GM18867 (cell line): Measurements from ENCODE around the gene AHCTF1.
"Not testable (repeated sequence)": the region's sequence is repeated elsewhere in the genome, so short reads cannot be mapped to it uniquely, and the experiment has no call there.

ENCODE experiments used
- ATAC-seq: cut with Tn5 transposase; IDR thresholded peaks from one replicate; pipeline ENCODE4 v1.9.1; 2021; ENCODE audit warnings: mild to moderate bottlenecking, moderate library complexity; ENCODE audit not compliant: unreplicated experiment

The AHCTF1 gene

DNA sequence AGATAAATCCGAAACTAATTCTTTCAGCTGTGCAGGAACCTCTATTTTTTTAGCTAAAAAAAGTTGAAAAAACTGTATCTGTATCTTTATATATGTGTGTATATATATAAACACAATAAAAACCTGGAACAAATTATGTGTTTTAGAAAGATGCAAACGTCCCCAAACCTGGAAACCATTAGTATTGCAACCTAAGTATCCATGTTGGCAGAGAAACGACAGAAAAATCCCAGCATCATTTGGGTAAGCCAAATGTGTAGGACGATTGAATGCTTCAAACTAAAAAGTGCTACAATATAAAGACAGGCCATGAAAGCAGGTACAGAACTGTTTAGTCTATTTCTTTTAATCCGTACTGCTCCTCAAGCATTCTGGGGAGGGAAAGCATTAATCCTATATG, 87.9 kb downstream of the AHCTF1 start:
- no peak for ATAC-seq

- not testable (repeated sequence) for ATAC-seq
These were observed 91.0 kb downstream of the AHCTF1 start for GRCh38 chr1:246840761-246841160.

GRCh38 chr1:246838118-246838456, 93.7 kb downstream of the AHCTF1 start:
- no peak for ATAC-seq

DNA sequence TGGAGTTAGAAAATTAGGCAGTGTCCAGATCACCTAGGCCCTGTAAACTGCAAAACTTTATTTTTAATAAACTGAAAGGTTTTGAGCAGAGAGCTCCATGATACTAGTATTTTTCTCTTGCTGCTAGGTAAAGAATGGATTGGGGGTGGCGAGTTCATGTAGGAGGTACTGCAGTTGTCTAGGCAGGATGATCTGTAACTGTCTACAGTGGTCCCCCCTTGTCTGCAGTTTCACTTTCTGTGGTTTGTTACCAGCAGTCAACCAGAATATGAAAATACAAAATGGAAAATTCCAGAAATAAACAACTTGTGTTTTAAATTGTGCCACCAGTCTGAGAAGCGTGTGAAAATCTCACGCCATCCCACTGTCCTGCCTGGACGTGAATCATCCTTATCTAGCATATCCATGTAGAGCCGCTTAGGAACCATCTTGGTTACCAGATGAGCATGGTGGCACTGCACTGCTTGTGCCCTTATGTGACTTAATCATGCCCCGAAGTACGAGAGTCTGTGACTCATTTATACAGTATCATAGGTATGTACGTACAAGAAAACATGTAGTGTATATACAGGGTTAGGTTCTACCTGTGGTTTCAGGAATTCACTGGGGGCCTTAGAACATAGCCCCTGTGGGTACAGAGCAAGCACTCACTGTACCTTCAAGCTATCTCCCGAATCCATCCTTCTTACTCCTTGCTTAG, 94.2 kb downstream of the AHCTF1 start:
- peak; percentile 70 for ATAC-seq

GRCh38 chr1:246836209-246836966, 95.4 kb downstream of the AHCTF1 start:
- no peak for ATAC-seq

- no peak for ATAC-seq
These were observed 100.2 kb downstream of the AHCTF1 start for GRCh38 chr1:246831543-246831942.

- no peak for ATAC-seq
These were observed 102.9 kb downstream of the AHCTF1 start for GRCh38 chr1:246828818-246829217.

DNA sequence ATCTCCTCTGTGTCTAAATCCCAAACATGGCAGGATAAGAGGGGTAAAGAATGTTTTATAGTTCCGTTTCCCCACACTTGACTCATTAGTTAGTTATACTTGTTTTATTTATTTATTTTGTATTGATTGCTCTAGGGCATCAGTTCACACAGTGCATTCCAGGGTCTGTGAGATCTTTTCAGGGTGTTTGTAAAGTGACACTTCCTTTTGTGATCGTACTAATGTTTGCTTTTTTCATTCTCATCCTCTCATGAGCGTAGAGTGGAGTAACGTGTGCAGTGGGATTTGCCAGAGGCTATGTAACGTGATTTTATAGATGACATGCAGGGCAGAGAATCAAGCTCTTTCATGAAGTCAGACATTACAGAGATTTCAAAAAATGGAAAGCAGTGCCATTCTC, 104.4 kb downstream of the AHCTF1 start:
- ATAC-seq = no peak

GRCh38 chr1:246825557-246826175, 106.1 kb downstream of the AHCTF1 start:
- no peak for ATAC-seq

- no peak for ATAC-seq
These were observed 107.2 kb downstream of the AHCTF1 start for GRCh38 chr1:246824541-246824940.

DNA sequence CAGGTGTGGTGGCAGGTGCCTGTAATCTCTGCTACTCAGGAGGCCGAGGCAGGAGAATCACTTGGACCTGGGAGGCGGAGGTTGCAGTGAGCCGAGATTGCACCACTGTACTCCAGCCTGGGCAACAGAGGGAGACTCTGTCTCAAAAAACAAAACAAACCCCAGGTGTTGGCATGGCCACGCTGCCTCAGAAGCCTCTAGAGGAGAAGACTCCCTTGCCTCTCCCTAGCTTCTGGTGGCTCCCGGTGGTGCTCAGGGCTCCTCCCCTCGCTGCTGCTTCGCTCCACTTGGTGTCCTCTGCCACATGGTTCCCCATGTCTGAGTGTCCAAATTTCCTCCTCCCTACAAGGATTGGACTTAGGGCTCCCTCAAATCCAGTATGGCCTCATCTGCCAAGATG, 109.6 kb downstream of the AHCTF1 start:
- ATAC-seq = not testable (repeated sequence)

DNA sequence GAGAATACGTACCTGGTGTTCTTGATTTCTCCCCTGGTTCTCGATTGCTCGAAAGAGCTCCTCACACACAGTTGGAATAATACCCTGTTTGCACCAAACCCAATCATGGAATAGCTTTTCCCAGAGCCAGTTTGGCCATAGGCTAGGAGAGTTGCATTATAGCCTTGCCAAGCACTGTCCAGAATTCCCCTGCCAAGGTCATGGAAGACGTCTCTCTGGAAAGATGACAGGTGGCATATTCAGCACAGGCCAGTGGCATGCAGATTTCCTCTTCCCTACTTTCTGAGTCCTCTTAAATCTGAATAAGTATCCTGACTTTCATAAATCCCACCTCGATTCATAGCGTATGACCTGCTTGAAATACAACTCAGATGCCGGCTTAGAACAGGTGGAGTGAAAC, 111.1 kb downstream of the AHCTF1 start:
- no peak for ATAC-seq

GRCh38 chr1:246817778-246818177, 114.0 kb downstream of the AHCTF1 start:
- not testable (repeated sequence) for ATAC-seq

DNA sequence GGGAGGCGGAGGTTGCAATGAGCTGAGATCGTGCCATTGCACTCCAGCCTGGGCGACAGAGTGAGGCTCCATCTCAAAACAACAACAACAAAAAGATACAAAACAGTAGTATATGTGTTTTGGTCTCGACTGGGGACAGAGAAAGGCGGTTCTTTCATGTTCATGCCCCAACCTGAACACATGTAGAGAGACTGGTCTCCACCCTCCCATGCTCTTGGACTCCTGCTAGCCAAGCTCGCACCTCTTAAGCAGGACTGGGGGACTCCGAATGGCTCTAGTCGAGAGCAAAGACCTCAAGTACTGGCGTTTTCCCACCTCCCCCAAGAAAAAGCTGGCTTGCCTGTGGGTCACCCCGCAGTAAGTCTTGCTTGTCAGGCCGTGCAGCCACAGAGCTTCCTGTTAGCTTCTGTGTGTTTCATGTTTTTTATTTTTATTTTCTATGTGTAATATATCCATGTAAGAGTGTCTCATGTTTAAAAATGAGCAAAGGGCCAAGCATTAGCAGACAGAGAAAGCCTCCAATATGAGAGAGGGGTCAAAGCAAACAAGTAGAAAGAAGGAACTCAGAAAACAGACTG, 116.0 kb downstream of the AHCTF1 start:
- ATAC-seq = peak; percentile 96

- ATAC-seq = no peak
These were observed 116.9 kb downstream of the AHCTF1 start for GRCh38 chr1:246814890-246815289.

DNA sequence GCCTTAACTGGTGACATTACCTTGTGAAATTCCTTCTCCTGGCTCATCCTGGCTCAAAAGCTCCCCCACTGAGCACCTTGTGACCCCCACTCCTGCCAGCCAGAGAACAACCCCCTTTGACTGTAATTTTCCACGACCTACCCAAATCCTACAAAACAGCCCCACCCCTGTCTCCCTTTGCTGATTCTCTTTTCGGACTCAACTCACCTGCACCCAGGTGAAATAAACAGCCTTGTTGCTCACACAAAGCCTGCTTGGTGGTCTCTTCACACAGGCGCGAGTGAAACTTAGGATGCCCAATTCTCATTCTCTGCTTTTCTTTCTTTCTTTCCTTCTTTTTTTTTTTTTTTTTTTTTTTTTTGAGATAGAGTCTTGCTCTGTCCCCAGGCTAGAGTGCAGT, 118.4 kb downstream of the AHCTF1 start:
- ATAC-seq = not testable (repeated sequence)

DNA sequence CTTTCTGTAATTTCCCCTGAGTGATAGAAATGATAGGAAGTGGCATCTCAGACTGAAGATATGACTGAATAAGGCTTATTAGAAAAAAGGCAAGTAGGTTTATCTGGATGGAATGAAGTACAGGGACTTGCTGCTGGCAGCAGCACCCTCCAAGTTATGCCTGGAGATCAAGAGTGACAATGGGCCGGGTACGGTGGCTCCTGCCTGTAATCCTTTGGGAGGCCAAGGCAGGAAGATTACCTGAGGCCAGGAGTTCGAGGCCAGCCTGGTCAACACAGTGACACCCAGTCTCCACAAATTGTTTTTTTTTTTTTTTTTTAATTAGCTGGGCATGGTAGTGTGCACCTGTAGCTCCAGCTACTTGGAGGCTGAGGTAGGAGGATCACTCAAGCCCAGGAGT, 119.8 kb downstream of the AHCTF1 start:
- ATAC-seq = no peak

- peak; percentile 92 for ATAC-seq
These were observed 122.3 kb downstream of the AHCTF1 start for GRCh38 chr1:246809473-246809872.

- ATAC-seq = no peak
These were observed 126.5 kb downstream of the AHCTF1 start for GRCh38 chr1:246805135-246805716.

DNA sequence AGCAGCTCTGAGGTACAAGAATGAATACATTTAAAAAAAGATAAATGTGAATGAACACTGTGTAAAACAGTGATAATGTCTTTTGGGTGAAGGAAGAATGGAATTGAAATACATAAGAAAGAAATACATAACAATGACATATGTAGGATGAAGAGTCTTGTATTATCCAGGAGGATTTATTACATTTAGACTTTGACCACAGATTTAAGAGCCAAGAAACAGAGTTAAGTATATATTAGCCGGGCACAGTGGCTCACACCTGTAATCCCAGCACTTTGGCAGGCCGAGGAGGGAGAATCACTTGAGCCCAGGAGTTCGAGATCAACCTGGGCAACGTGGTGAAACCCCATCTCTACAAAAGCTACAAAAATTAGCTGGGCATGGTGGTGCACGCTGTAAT, 127.9 kb downstream of the AHCTF1 start:
- ATAC-seq = no peak

GRCh38 chr1:246803373-246803772, 128.4 kb downstream of the AHCTF1 start:
- no peak for ATAC-seq
